ENCODE measurements around the gene DHCR24. TPM values are rescaled to one million over a fixed set of nuclear protein-coding genes. Genes with fewer than 3 reads are reported as not detected.
A peak's percentile ranks its signal among the peaks of the same experiment; 100 is the strongest.

The DHCR24 gene
- polyA plus RNA-seq, 1 donor (not counting 4 experiments of a cell fraction or from before 2014, with no cell fraction given), result 363 TPM

GRCh38 chr1:54819195-54819536 lies 67.8 kb downstream of the DHCR24 start:
- Histone ChIP-seq H2AFZ (ENCODE audit: control insufficient read depth, low read length) (peak overlapping the region; percentile 41), H3K79me2 (ENCODE audit: control insufficient read depth, insufficient read depth, low read length) (no peaks in the 10 kb centered on the region), H3K36me3 (ENCODE audit: control insufficient read depth in 2 of 2, extremely low read depth in 1 of 2, insufficient read depth in 2 of 2, low read length in 2 of 2) (no peaks in the 10 kb centered on the region), H4K20me1 (ENCODE audit: control insufficient read depth, extremely low read depth, insufficient read depth, low read length) (no peaks in the 10 kb centered on the region), H3K4me3 (ENCODE audit: control insufficient read depth in 2 of 3, extremely low read depth in 1 of 3, insufficient read depth in 2 of 3, low read depth in 1 of 3, low read length in 3 of 3) (no peak overlapping the region), H3K9ac (ENCODE audit: control insufficient read depth, extremely low read depth, insufficient read depth, low read length) (no peak overlapping the region), H3K4me1 (ENCODE audit: control insufficient read depth, extremely low read depth, insufficient read depth, low read length) (peaks cover 10% of the 10 kb centered on the region), H3K9me3 (ENCODE audit: control insufficient read depth, low read depth, low read length) (no peaks in the 10 kb centered on the region), H3K27me3 (ENCODE audit: control insufficient read depth, extremely low read depth, insufficient read depth, low read length) (peaks cover 7% of the 10 kb centered on the region), H3K4me2 (ENCODE audit: control insufficient read depth, extremely low read depth, insufficient read depth, low read depth, low read length) (peak overlapping the region; percentile 54), H3K27ac (ENCODE audit: control insufficient read depth, insufficient read depth, low read length) (no peak overlapping the region), H3K9me1 (ENCODE audit: control insufficient read depth, extremely low read depth, insufficient read depth, low read length) (no peaks in the 10 kb centered on the region)
- dilution Hi-C loops (cut with MboI; ENCODE audit: extremely low pct_ligation_motif_present, low sequenced_read_pairs), result no loop called here
- peak; percentile 43 for FAIRE-seq
- DNase-seq (ENCODE audit: low read depth, low spot score), result no peak
- TF ChIP-seq, protein P1, sequence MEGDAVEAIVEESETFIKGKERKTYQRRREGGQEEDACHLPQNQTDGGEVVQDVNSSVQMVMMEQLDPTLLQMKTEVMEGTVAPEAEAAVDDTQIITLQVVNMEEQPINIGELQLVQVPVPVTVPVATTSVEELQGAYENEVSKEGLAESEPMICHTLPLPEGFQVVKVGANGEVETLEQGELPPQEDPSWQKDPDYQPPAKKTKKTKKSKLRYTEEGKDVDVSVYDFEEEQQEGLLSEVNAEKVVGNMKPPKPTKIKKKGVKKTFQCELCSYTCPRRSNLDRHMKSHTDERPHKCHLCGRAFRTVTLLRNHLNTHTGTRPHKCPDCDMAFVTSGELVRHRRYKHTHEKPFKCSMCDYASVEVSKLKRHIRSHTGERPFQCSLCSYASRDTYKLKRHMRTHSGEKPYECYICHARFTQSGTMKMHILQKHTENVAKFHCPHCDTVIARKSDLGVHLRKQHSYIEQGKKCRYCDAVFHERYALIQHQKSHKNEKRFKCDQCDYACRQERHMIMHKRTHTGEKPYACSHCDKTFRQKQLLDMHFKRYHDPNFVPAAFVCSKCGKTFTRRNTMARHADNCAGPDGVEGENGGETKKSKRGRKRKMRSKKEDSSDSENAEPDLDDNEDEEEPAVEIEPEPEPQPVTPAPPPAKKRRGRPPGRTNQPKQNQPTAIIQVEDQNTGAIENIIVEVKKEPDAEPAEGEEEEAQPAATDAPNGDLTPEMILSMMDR (optimal IDR thresholded peaks at IDR 0.05 in 1 of 3, IDR thresholded peaks at IDR 0.05 in 1 of 3, conservative IDR thresholded peaks at IDR 0.05 in 1 of 3; ENCODE audit: extremely low read depth in 1 of 3, insufficient read depth in 2 of 3, low read length in 3 of 3), result no peak
- TF ChIP-seq EZH2 (IDR thresholded peaks at IDR 0.05; ENCODE audit: low read length), result no peak

DNA sequence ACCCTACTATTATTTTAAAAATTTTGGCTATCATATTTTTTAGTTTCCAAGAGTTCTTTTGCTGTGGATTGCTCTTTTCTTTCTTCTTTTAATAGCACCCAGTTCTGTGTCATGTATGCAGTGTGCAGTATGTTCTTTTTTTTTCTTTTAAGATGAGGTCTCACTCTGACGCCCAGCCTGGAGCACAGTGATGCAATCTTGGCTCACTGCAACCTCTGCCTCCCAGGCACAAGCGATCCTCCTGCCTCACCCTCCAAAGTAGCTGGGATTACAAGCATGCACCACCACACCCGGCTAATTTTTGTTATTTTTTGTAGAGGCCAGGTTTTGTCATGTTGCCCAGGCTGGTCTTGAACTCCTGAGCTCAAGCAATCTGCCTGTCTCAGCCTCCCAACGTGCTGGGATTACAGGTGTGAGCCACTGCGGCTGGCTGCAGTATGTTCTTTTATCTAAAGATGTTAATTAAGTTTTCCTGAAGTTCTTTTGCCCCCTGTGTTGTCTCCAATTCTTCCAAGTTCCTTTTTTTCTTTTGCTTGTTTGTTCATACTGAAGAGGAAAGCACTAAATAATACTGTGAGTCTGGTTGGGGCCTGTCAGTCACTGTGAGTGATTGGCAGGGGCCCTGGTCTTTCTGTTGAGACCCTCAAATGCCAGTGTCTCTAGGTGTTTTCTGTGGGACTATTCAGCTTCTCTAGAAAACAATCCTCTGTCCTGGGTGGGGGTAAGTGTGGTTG lies 68.4 kb downstream of the DHCR24 start:
- no peaks in the 10 kb centered on the region for H3K9me1 ChIP-seq (ENCODE audit: control insufficient read depth, extremely low read depth, insufficient read depth, low read length)
- dilution Hi-C loops (cut with MboI; ENCODE audit: extremely low pct_ligation_motif_present, low sequenced_read_pairs), result no loop called here
- H3K79me2 ChIP-seq (ENCODE audit: control insufficient read depth, insufficient read depth, low read length), result no peaks in the 10 kb centered on the region
- H3K27ac ChIP-seq (ENCODE audit: control insufficient read depth, insufficient read depth, low read length), result no peak overlapping the region
- FAIRE-seq (no peak), DNase-seq (ENCODE audit: low read depth, low spot score) (no peak)
- H3K27me3 ChIP-seq (ENCODE audit: control insufficient read depth, extremely low read depth, insufficient read depth, low read length), result peaks cover 7% of the 10 kb centered on the region
- H3K4me2 ChIP-seq (ENCODE audit: control insufficient read depth, extremely low read depth, insufficient read depth, low read depth, low read length), result peak overlapping the region; percentile 54
- no peak overlapping the region for H3K4me3 ChIP-seq (ENCODE audit: control insufficient read depth in 2 of 3, extremely low read depth in 1 of 3, insufficient read depth in 2 of 3, low read depth in 1 of 3, low read length in 3 of 3)
- peaks cover 10% of the 10 kb centered on the region for H3K4me1 ChIP-seq (ENCODE audit: control insufficient read depth, extremely low read depth, insufficient read depth, low read length)
- no peak overlapping the region for H2AFZ ChIP-seq (ENCODE audit: control insufficient read depth, low read length)
- no peak overlapping the region for H3K9ac ChIP-seq (ENCODE audit: control insufficient read depth, extremely low read depth, insufficient read depth, low read length)
- no peaks in the 10 kb centered on the region for H4K20me1 ChIP-seq (ENCODE audit: control insufficient read depth, extremely low read depth, insufficient read depth, low read length)
- H3K9me3 ChIP-seq (ENCODE audit: control insufficient read depth, low read depth, low read length), result no peaks in the 10 kb centered on the region
- TF ChIP-seq, protein P1 (optimal IDR thresholded peaks at IDR 0.05 in 1 of 3, IDR thresholded peaks at IDR 0.05 in 1 of 3, conservative IDR thresholded peaks at IDR 0.05 in 1 of 3; ENCODE audit: extremely low read depth in 1 of 3, insufficient read depth in 2 of 3, low read length in 3 of 3), result no peak
- TF ChIP-seq EZH2 (IDR thresholded peaks at IDR 0.05; ENCODE audit: low read length), result no peak
- no peaks in the 10 kb centered on the region for H3K36me3 ChIP-seq (ENCODE audit: control insufficient read depth in 2 of 2, extremely low read depth in 1 of 2, insufficient read depth in 2 of 2, low read length in 2 of 2)

Measured in keratinocyte (primary cell).